Fibroblast of pulmonary artery (primary cell): ENCODE data around the gene ACAA2.
A peak's percentile ranks its signal among the peaks of the same experiment; 100 is the strongest.
"Not testable (repeated sequence)": the region's sequence is repeated elsewhere in the genome, so short reads cannot be mapped to it uniquely, and the experiment has no call there.

ENCODE experiments used
- DNase-seq: peaks from one replicate; pipeline ENCODE4 v3.0.0-alpha.2; 2010; ENCODE audit warnings: low read depth
- H3K4me3 ChIP-seq: replicated peaks from 2 replicates; pipeline ENCODE4 v1.5.1; 2011; ENCODE audit warnings: low read depth, mild to moderate bottlenecking, control low read depth, low read length, moderate library complexity
- TF ChIP-seq, protein P1 (sequence below): IDR thresholded peaks from 2 replicates; pipeline ENCODE4 v1.5.1; 2011; ENCODE audit warnings: mild to moderate bottlenecking, control low read depth, low read length, inconsistent platforms; ENCODE audit errors: missing control alignments

Gene ACAA2

GRCh38 chr18:49812286-49813068 is 856 bp downstream of the ACAA2 start:
- H3K4me3 ChIP-seq: peak overlapping the region; percentile 84
- DNase-seq: peak; percentile 17
- TF ChIP-seq, protein P1, sequence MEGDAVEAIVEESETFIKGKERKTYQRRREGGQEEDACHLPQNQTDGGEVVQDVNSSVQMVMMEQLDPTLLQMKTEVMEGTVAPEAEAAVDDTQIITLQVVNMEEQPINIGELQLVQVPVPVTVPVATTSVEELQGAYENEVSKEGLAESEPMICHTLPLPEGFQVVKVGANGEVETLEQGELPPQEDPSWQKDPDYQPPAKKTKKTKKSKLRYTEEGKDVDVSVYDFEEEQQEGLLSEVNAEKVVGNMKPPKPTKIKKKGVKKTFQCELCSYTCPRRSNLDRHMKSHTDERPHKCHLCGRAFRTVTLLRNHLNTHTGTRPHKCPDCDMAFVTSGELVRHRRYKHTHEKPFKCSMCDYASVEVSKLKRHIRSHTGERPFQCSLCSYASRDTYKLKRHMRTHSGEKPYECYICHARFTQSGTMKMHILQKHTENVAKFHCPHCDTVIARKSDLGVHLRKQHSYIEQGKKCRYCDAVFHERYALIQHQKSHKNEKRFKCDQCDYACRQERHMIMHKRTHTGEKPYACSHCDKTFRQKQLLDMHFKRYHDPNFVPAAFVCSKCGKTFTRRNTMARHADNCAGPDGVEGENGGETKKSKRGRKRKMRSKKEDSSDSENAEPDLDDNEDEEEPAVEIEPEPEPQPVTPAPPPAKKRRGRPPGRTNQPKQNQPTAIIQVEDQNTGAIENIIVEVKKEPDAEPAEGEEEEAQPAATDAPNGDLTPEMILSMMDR: no peak

- peak overlapping the region; percentile 1 for H3K4me3 ChIP-seq
- TF ChIP-seq, protein P1: no peak
- no peak for DNase-seq
These were observed 2.0 kb downstream of the ACAA2 start for GRCh38 chr18:49811151-49811938.

DNA sequence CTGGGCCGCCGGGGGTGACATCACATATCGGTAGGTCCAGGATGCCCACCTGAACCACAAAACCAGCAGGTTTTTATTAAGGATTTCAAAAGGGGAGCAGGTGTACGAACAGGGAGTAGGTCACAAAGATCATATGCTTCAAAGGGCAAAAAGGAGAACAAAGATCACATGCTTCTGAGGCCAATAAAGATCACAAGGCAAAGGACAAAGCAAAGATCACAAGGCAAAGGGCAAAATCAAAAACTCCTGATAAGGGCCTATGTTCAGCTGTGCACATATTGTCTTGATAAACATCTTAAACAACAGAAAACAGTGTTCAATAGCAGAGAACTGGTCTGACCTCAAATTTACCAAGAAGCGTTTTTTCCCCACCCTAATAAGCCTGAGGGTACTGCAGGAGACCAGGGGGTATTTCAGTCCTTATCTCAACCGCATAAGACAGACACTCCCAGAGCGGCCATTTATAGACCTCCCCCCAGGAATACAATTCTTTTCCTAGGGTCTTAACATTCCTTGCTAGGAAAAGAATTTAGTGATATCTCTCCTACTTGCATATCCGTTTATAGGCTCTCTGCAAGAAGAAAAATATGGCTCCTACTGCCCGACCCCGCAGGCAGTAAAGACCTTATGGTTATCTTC is 4.7 kb downstream of the ACAA2 start:
- DNase-seq, H3K4me3 ChIP-seq: not testable (repeated sequence)

DNA sequence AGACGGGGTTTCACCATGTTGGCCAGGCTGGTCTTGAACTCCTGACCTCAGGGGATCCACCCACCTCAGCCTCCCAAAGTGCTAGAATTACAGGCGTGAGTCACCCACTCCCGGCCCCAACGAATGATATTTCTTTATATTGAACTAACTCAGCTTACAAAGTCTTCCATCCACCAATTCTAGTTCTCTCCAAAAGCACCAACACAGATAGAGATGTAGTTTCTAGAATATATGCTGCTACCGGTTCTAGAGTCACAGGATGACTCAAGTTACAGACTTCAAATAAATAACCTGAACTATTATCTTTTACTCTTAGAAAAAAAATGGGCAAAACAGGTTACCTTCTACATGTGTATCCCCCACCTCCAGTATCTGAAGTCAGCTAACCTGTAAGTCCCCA is 9.2 kb downstream of the ACAA2 start:
- TF ChIP-seq, protein P1: no peak
- no peak for DNase-seq

GRCh38 chr18:49802623-49803022 is 10.7 kb downstream of the ACAA2 start:
- TF ChIP-seq, protein P1: no peak
- DNase-seq: no peak
- no peak overlapping the region for H3K4me3 ChIP-seq

More for the DNA sequence above, 9.2 kb downstream of the ACAA2 start:
- H3K4me3 ChIP-seq: no peak overlapping the region

DNA sequence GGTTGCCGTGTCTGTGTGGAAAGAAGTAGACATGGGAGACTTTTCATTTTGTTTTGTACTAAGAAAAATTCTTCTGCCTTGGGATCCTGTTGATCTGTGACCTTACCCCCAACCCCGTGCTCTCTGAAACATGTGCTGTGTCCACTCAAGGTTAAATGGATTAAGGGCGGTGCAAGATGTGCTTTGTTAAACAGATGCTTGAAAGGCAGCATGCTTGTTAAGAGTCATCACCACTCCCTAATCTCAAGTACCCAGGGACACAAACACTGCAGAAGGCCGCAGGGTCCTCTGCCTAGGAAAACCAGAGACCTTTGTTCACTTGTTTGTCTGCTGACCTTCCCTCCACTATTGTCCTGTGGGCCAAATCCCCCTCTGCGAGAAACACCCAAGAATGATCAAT is 12.8 kb downstream of the ACAA2 start:
- not testable (repeated sequence) for DNase-seq, H3K4me3 ChIP-seq

DNA sequence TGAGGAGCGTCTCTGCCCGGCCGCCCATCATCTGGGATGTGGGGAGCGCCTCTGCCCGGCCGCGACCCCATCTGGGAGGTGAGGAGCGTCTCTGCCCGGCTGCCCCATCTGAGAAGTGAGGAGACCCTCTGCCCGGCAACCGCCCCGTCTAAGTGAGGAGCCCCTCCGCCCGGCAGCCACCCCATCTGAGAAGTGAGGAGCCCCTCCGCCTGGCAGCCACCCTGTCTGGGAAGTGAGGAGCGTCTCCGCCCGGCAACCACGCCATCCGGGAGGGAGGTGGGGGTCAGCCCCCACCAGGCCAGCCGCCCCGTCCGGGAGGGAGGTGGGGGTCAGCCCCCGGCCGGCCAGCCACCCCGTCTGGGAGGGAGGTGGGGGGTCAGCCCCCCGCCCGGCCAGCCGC is 13.5 kb downstream of the ACAA2 start:
- DNase-seq, H3K4me3 ChIP-seq: not testable (repeated sequence)

DNA sequence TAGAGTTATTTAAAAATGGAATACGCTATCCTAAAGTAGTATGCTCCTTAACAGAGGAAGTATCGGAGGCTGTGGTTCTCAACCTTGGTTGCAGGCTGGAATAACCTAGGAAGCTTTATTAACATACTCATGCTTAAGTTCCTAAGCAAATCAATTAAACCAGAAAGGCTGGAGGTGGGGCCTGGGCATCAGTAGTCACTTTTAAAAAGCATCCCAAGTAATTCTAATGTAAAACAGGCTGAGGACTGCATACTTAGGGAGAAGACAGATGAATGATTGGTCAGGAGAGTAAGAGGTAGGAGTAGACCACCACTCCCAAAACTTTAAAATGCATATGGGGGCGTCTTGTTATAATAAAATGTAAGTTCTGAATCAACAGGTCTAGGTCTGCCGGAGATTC is 15.3 kb downstream of the ACAA2 start:
- H3K4me3 ChIP-seq: no peak overlapping the region
- DNase-seq: no peak
- TF ChIP-seq, protein P1: no peak
